ENCODE data around the gene OR52A1. TPM values are rescaled to one million over a fixed set of nuclear protein-coding genes. Genes with fewer than 3 reads are reported as not detected.

OR52A1 gene
- total RNA-seq, 4 donors from 2014 or later: not detected

GRCh38 chr11:5136261-5136660 is 18.3 kb downstream of the OR52A1 start:
- TF ChIP-seq POLR2A (IDR thresholded peaks at IDR 0.05): no peak
- TF ChIP-seq CTCF (IDR thresholded peaks at IDR 0.05): no peak
- intact Hi-C loops (cut with DNase I; ENCODE audit: low total_unique reads): no loop called here
- no peaks in the 10 kb centered on the region for H3K9me3 ChIP-seq
- H3K4me3 ChIP-seq: no peak overlapping the region
- no peaks in the 10 kb centered on the region for H3K27me3 ChIP-seq
- DNase-seq: no peak
- no peaks in the 10 kb centered on the region for H3K36me3 ChIP-seq
- H3K4me1 ChIP-seq: no peaks in the 10 kb centered on the region
- H3K27ac ChIP-seq: no peak overlapping the region

- DNase-seq: no peak
- no peak overlapping the region for H3K4me3 ChIP-seq
- no peaks in the 10 kb centered on the region for H3K4me1 ChIP-seq
- TF ChIP-seq POLR2A (IDR thresholded peaks at IDR 0.05): no peak
- no peak for TF ChIP-seq CTCF (IDR thresholded peaks at IDR 0.05)
- no peak overlapping the region for H3K27ac ChIP-seq
- H3K27me3 ChIP-seq: no peaks in the 10 kb centered on the region
- H3K9me3 ChIP-seq: no peaks in the 10 kb centered on the region
- intact Hi-C loops (cut with DNase I; ENCODE audit: low total_unique reads): no loop called here
- no peaks in the 10 kb centered on the region for H3K36me3 ChIP-seq
These were observed 22.8 kb downstream of the OR52A1 start for GRCh38 chr11:5131584-5132335.

GRCh38 chr11:5129457-5129877 is 25.1 kb downstream of the OR52A1 start:
- DNase-seq: no peak
- intact Hi-C loops (cut with DNase I; ENCODE audit: low total_unique reads): no loop called here
- no peak overlapping the region for H3K4me3 ChIP-seq
- no peak for TF ChIP-seq CTCF (IDR thresholded peaks at IDR 0.05)
- TF ChIP-seq POLR2A (IDR thresholded peaks at IDR 0.05): no peak
- H3K27me3 ChIP-seq: no peaks in the 10 kb centered on the region
- no peaks in the 10 kb centered on the region for H3K36me3 ChIP-seq
- no peaks in the 10 kb centered on the region for H3K4me1 ChIP-seq
- H3K9me3 ChIP-seq: no peaks in the 10 kb centered on the region
- H3K27ac ChIP-seq: no peak overlapping the region

- no peaks in the 10 kb centered on the region for H3K4me1 ChIP-seq
- no peaks in the 10 kb centered on the region for H3K9me3 ChIP-seq
- no peak for DNase-seq
- H3K27me3 ChIP-seq: no peaks in the 10 kb centered on the region
- H3K4me3 ChIP-seq: no peak overlapping the region
- intact Hi-C loops (cut with DNase I; ENCODE audit: low total_unique reads): no loop called here
- TF ChIP-seq POLR2A (IDR thresholded peaks at IDR 0.05): no peak
- TF ChIP-seq CTCF (IDR thresholded peaks at IDR 0.05): no peak
- H3K36me3 ChIP-seq: no peaks in the 10 kb centered on the region
- H3K27ac ChIP-seq: no peak overlapping the region
These were observed 29.5 kb downstream of the OR52A1 start for GRCh38 chr11:5124891-5125620.

Measured in uterus (tissue), 4 donors.